Upper lobe of left lung (tissue), 4 donors: ENCODE results near the gene NACC2.

ENCODE experiments used
- POLR2AphosphoS5 ChIP-seq, 2 donors: sonication (generic); formaldehyde crosslinking; IDR thresholded peaks; one replicate each; pipeline ENCODE4 v1.5.1; 2017; ENCODE audit warnings: antibody characterized with exemption in 2 of 2
- TF ChIP-seq, protein P1 (sequence below), 6 experiments: fragments of 450-650 bp in 4 of 6; fragments of 200-600 bp in 2 of 6; sonication (generic) in 2 of 6; IDR thresholded peaks; one replicate each; pipeline ENCODE4 v1.5.1; 2016 to 2019; ENCODE audit warnings: antibody characterized with exemption in 6 of 6

GRCh38 chr9:136115206-136115605 is 20.1 kb upstream of the NACC2 start:
- TF ChIP-seq POLR2AphosphoS5 (IDR thresholded peaks at IDR 0.05), result no peak
- TF ChIP-seq, protein P1, sequence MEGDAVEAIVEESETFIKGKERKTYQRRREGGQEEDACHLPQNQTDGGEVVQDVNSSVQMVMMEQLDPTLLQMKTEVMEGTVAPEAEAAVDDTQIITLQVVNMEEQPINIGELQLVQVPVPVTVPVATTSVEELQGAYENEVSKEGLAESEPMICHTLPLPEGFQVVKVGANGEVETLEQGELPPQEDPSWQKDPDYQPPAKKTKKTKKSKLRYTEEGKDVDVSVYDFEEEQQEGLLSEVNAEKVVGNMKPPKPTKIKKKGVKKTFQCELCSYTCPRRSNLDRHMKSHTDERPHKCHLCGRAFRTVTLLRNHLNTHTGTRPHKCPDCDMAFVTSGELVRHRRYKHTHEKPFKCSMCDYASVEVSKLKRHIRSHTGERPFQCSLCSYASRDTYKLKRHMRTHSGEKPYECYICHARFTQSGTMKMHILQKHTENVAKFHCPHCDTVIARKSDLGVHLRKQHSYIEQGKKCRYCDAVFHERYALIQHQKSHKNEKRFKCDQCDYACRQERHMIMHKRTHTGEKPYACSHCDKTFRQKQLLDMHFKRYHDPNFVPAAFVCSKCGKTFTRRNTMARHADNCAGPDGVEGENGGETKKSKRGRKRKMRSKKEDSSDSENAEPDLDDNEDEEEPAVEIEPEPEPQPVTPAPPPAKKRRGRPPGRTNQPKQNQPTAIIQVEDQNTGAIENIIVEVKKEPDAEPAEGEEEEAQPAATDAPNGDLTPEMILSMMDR (IDR thresholded peaks at IDR 0.05), result no peak
